HL-60 (cell line): Measurements from ENCODE around the gene CLASP2.

ENCODE experiments used
- DNase-seq, 2 experiments: peaks; one replicate each; pipeline ENCODE4 v3.0.0-alpha.2; 2010 to 2020; ENCODE audit warnings: low read depth in 1 of 2, low spot score in 1 of 2
- H3K27ac ChIP-seq: fragments of 250-450 bp; sonication (Bioruptor Pico); replicated peaks from 2 replicates; pipeline ENCODE4 v1.5.1; 2020; ENCODE audit warnings: mild to moderate bottlenecking, moderate library complexity
- H3K27me3 ChIP-seq: fragments of 250-450 bp; sonication (Bioruptor Pico); 2 replicates; pipeline ENCODE4 v1.5.1; 2021; ENCODE audit warnings: mild to moderate bottlenecking, moderate library complexity; ENCODE audit not compliant: insufficient read depth, poor library complexity, severe bottlenecking
- H3K4me3 ChIP-seq: replicated peaks from 2 replicates; pipeline ENCODE4 v1.5.1; 2011; ENCODE audit warnings: mild to moderate bottlenecking, control low read depth, low read length; ENCODE audit not compliant: insufficient read depth
- GABPA ChIP-seq: IDR thresholded peaks from 2 replicates; pipeline ENCODE4 v1.6.1; 2012; ENCODE audit warnings: low read depth
- POLR2AphosphoS5 ChIP-seq: IDR thresholded peaks from 2 replicates; pipeline ENCODE4 v1.6.1; 2012; ENCODE audit warnings: low read depth
- SPI1 ChIP-seq: IDR thresholded peaks from 2 replicates; pipeline ENCODE4 v1.6.1; 2012; ENCODE audit warnings: low read depth, mild to moderate bottlenecking, borderline replicate concordance
- TF ChIP-seq, protein P1 (sequence below): IDR thresholded peaks from one replicate; pipeline ENCODE4 v1.5.1; 2011; ENCODE audit warnings: low read length, control low read depth, inconsistent platforms; ENCODE audit not compliant: insufficient read depth
- TF ChIP-seq, protein P2 (sequence below): IDR thresholded peaks from 2 replicates; pipeline ENCODE4 v1.6.1; 2012; ENCODE audit warnings: low read depth; ENCODE audit not compliant: insufficient replicate concordance

Gene CLASP2

DNA sequence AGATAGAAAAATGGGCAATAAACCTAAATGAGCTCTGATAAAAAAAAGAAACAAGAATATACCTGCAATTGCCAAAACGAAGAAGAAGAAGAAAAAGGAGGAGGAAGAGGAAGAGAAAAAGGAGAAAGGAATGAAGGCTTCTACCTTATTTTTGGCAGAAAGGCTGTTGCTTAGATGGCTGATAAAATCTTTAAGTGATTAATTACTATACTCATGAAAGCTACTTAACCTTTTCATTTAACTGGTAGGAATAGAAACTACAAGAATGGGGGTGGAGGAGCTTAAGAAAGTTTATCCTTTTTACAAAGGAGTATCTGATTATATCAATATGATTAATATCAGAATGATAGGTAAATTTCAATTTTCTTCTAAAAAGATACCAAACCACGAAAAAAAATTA lies 75.2 kb downstream of the CLASP2 start:
- TF ChIP-seq GABPA (no peak), POLR2AphosphoS5 (no peak), SPI1 (no peak)
- TF ChIP-seq, protein P1, sequence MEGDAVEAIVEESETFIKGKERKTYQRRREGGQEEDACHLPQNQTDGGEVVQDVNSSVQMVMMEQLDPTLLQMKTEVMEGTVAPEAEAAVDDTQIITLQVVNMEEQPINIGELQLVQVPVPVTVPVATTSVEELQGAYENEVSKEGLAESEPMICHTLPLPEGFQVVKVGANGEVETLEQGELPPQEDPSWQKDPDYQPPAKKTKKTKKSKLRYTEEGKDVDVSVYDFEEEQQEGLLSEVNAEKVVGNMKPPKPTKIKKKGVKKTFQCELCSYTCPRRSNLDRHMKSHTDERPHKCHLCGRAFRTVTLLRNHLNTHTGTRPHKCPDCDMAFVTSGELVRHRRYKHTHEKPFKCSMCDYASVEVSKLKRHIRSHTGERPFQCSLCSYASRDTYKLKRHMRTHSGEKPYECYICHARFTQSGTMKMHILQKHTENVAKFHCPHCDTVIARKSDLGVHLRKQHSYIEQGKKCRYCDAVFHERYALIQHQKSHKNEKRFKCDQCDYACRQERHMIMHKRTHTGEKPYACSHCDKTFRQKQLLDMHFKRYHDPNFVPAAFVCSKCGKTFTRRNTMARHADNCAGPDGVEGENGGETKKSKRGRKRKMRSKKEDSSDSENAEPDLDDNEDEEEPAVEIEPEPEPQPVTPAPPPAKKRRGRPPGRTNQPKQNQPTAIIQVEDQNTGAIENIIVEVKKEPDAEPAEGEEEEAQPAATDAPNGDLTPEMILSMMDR, result no peak
- TF ChIP-seq, protein P2, sequence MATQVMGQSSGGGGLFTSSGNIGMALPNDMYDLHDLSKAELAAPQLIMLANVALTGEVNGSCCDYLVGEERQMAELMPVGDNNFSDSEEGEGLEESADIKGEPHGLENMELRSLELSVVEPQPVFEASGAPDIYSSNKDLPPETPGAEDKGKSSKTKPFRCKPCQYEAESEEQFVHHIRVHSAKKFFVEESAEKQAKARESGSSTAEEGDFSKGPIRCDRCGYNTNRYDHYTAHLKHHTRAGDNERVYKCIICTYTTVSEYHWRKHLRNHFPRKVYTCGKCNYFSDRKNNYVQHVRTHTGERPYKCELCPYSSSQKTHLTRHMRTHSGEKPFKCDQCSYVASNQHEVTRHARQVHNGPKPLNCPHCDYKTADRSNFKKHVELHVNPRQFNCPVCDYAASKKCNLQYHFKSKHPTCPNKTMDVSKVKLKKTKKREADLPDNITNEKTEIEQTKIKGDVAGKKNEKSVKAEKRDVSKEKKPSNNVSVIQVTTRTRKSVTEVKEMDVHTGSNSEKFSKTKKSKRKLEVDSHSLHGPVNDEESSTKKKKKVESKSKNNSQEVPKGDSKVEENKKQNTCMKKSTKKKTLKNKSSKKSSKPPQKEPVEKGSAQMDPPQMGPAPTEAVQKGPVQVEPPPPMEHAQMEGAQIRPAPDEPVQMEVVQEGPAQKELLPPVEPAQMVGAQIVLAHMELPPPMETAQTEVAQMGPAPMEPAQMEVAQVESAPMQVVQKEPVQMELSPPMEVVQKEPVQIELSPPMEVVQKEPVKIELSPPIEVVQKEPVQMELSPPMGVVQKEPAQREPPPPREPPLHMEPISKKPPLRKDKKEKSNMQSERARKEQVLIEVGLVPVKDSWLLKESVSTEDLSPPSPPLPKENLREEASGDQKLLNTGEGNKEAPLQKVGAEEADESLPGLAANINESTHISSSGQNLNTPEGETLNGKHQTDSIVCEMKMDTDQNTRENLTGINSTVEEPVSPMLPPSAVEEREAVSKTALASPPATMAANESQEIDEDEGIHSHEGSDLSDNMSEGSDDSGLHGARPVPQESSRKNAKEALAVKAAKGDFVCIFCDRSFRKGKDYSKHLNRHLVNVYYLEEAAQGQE, result no peak
- no peak overlapping the region for H3K4me3 ChIP-seq

DNA sequence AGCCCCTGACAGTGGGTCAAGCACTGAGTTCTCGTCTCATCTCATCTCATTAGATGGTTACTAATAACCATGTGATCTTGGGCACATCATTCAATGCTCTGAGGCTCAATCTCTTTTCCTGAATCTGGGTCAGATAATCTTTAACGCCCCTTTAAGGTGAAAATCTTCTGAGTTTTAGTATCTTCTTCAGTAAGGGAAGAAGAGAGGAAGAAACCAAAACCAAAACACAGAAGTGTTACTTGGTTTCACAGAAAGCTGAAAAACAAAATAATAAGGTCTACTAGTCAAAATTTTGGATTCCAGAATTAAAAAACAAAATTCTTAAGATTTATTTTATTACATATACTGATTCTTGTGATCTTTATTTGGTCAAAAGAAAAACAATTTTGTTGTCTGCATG lies 78.2 kb downstream of the CLASP2 start:
- DNase-seq, result no peak
- no peak for TF ChIP-seq POLR2AphosphoS5
- TF ChIP-seq GABPA, result no peak
- TF ChIP-seq, protein P2, result no peak
- TF ChIP-seq SPI1, result no peak
- TF ChIP-seq, protein P1, result no peak
- no peaks in the 10 kb centered on the region for H3K27me3 ChIP-seq
- no peak overlapping the region for H3K27ac ChIP-seq
- H3K4me3 ChIP-seq, result no peak overlapping the region

More for the DNA sequence above, 75.2 kb downstream of the CLASP2 start:
- no peaks in the 10 kb centered on the region for H3K27me3 ChIP-seq
- no peak overlapping the region for H3K27ac ChIP-seq
- DNase-seq, result no peak

- Histone ChIP-seq H3K4me3 (no peak overlapping the region), H3K27ac (no peak overlapping the region), H3K27me3 (no peaks in the 10 kb centered on the region)
- no peak for DNase-seq
- TF ChIP-seq SPI1 (no peak), GABPA (no peak), POLR2AphosphoS5 (no peak)
- TF ChIP-seq, protein P2, result no peak
- TF ChIP-seq, protein P1, result no peak
Observed at GRCh38 chr3:33637482-33637881, 80.6 kb downstream of the CLASP2 start.
